IMR-90 (cell line): ENCODE data around the gene PHACTR2. TPM values are rescaled to one million over a fixed set of nuclear protein-coding genes. Genes with fewer than 3 reads are reported as not detected.

ENCODE experiments used
- ATAC-seq: fragments of 200-7000 bp; cut with Tn5 transposase; 2 replicates; pipeline ENCODE4 v1.9.1; 2020; ENCODE audit warnings: low read depth, mild to moderate bottlenecking, moderate library complexity
- BruUV-seq: library from RNA; stranded (reverse); fragments of 400-500 nt; replicated peaks from 2 replicates; lab custom pipeline; 2021; lab: Mats Ljungman, UMichigan
- CTCF ChIA-PET: fragments of 300-600 bp; formaldehyde crosslinking; extraction: SDS; loops from one replicate; lab custom pipeline; 2021; ENCODE audit warnings: antibody characterized with exemption; lab: Yijun Ruan, JAX
- POLR2A ChIA-PET: fragments of 300-600 bp; sonication (Branson Sonifier 250); formaldehyde crosslinking; loops from one replicate; lab custom pipeline; 2022; ENCODE audit warnings: antibody characterized with exemption; ENCODE audit not compliant: unreplicated experiment; lab: Charles Lee
- DNase-seq: peaks from one replicate; pipeline ENCODE4 v3.0.0; 2013
- H2AFZ ChIP-seq: replicated peaks from 2 replicates; pipeline ENCODE3; 2013; ENCODE audit warnings: low read length, mild to moderate bottlenecking; ENCODE audit not compliant: poor library complexity
- H2AK5ac ChIP-seq: 2 replicates; pipeline ENCODE4 v1.6.1; 2013; ENCODE audit warnings: low read depth, low read length, inconsistent platforms
- H2AK9ac ChIP-seq: replicated peaks from 2 replicates; pipeline ENCODE3; 2013; ENCODE audit warnings: mild to moderate bottlenecking, low read depth, low read length, moderate library complexity; ENCODE audit not compliant: poor library complexity
- H2BK120ac ChIP-seq: 2 replicates; pipeline ENCODE4 v1.6.1; 2013; ENCODE audit warnings: low read depth, low read length, inconsistent platforms
- H2BK15ac ChIP-seq: 3 replicates; pipeline ENCODE4 v1.6.1; 2013; ENCODE audit warnings: low read depth, low read length, inconsistent platforms
- H2BK20ac ChIP-seq: 2 replicates; pipeline ENCODE4 v1.6.1; 2013; ENCODE audit warnings: low read depth, mild to moderate bottlenecking, inconsistent platforms, low read length, moderate library complexity
- H2BK5ac ChIP-seq: 2 replicates; pipeline ENCODE4 v1.6.1; 2013; ENCODE audit warnings: mild to moderate bottlenecking, low read depth, low read length, inconsistent platforms; ENCODE audit not compliant: poor library complexity, severe bottlenecking
- H3K14ac ChIP-seq: replicated peaks from 2 replicates; pipeline ENCODE4 v1.6.1; 2013; ENCODE audit warnings: low read depth, low read length, inconsistent platforms
- H3K18ac ChIP-seq: 2 replicates; pipeline ENCODE4 v1.6.1; 2013; ENCODE audit warnings: low read depth, low read length, control low read depth
- H3K23ac ChIP-seq: 2 replicates; pipeline ENCODE4 v1.6.1; 2013; ENCODE audit warnings: low read depth, low read length, inconsistent platforms
- H3K27ac ChIP-seq: 2 replicates; pipeline ENCODE4 v1.5.1; 2013; ENCODE audit warnings: mild to moderate bottlenecking, control low read depth, low read length; ENCODE audit not compliant: insufficient read depth
- H3K27me3 ChIP-seq: 2 replicates; pipeline ENCODE4 v1.6.1; 2013; ENCODE audit warnings: low read length; ENCODE audit not compliant: control insufficient read depth, insufficient read depth
- H3K36me3 ChIP-seq: 2 replicates; pipeline ENCODE4 v1.6.1; 2013; ENCODE audit warnings: low read length, mixed read lengths; ENCODE audit not compliant: control insufficient read depth, insufficient read depth
- H3K4ac ChIP-seq: 2 replicates; pipeline ENCODE4 v1.6.1; 2013; ENCODE audit warnings: low read depth, low read length, inconsistent platforms
- H3K4me1 ChIP-seq: 2 replicates; pipeline ENCODE4 v1.6.1; 2013; ENCODE audit warnings: low read length, mixed read lengths; ENCODE audit not compliant: control insufficient read depth, insufficient read depth
- H3K4me2 ChIP-seq: 2 replicates; pipeline ENCODE4 v1.6.1; 2013; ENCODE audit warnings: low read depth, mild to moderate bottlenecking, control low read depth, low read length, moderate library complexity
- H3K4me3 ChIP-seq: 2 replicates; pipeline ENCODE4 v1.5.1; 2013; ENCODE audit warnings: low read depth, mild to moderate bottlenecking, control low read depth, low read length, moderate library complexity; ENCODE audit not compliant: insufficient read depth
- H3K56ac ChIP-seq: 2 replicates; pipeline ENCODE4 v1.6.1; 2013; ENCODE audit warnings: low read length, inconsistent platforms; ENCODE audit not compliant: insufficient read depth; ENCODE audit errors: extremely low read depth
- H3K79me1 ChIP-seq, 2 experiments: 2 replicates each; pipeline ENCODE4 v1.6.1; 2013; ENCODE audit warnings: low read length in 2 of 2, inconsistent platforms in 1 of 2, low read depth in 1 of 2
- H3K9ac ChIP-seq: 2 replicates; pipeline ENCODE4 v1.6.1; 2013; ENCODE audit warnings: low read depth, low read length, control low read depth
- H3K9me1 ChIP-seq: 2 replicates; pipeline ENCODE4 v1.6.1; 2013; ENCODE audit warnings: low read length, inconsistent platforms; ENCODE audit not compliant: insufficient read depth
- H3K9me3 ChIP-seq: 2 replicates; pipeline ENCODE4 v1.6.1; 2013; ENCODE audit warnings: low read length; ENCODE audit not compliant: control insufficient read depth, insufficient read depth
- H4K20me1 ChIP-seq: 2 replicates; pipeline ENCODE4 v1.6.1; 2013; ENCODE audit warnings: low read length, inconsistent platforms; ENCODE audit not compliant: insufficient read depth
- H4K5ac ChIP-seq: 2 replicates; pipeline ENCODE4 v1.6.1; 2013; ENCODE audit warnings: mild to moderate bottlenecking, low read depth, low read length, control low read depth
- H4K8ac ChIP-seq, 2 experiments: 2 replicates each; pipeline ENCODE4 v1.6.1; 2013; ENCODE audit warnings: low read depth in 2 of 2, low read length in 2 of 2, control low read depth in 1 of 2, inconsistent platforms in 1 of 2
- H4K91ac ChIP-seq: 2 replicates; pipeline ENCODE4 v1.6.1; 2013; ENCODE audit warnings: low read depth, low read length, inconsistent platforms; ENCODE audit not compliant: insufficient read depth
- BHLHE40 ChIP-seq: fragments of 150-350 bp; IDR thresholded peaks from 2 replicates; pipeline ENCODE4 v1.6.1; 2016; ENCODE audit warnings: mild to moderate bottlenecking, low read depth, low read length
- CEBPB ChIP-seq: IDR thresholded peaks from 2 replicates; pipeline ENCODE4 v1.6.1; 2012; ENCODE audit warnings: low read depth, low read length, improper control_type of control experiment
- CHD1 ChIP-seq: IDR thresholded peaks from 2 replicates; pipeline ENCODE4 v1.6.1; 2012; ENCODE audit warnings: low read depth, low read length, improper control_type of control experiment
- CTCF ChIP-seq: conservative IDR thresholded peaks from 2 replicates; pipeline ENCODE4 v1.5.1; 2012; ENCODE audit warnings: mild to moderate bottlenecking, low read depth, low read length, improper control_type of control experiment
- FOS ChIP-seq: fragments of 150-350 bp; IDR thresholded peaks from 2 replicates; pipeline ENCODE4 v1.6.1; 2016; ENCODE audit warnings: low read depth, low read length
- MAFK ChIP-seq: IDR thresholded peaks from 2 replicates; pipeline ENCODE4 v1.6.1; 2012; ENCODE audit warnings: low read depth, low read length, improper control_type of control experiment
- MAZ ChIP-seq: IDR thresholded peaks from 2 replicates; pipeline ENCODE4 v1.6.1; 2012; ENCODE audit warnings: low read depth, mild to moderate bottlenecking, low read length, improper control_type of control experiment, moderate library complexity, borderline replicate concordance
- MXI1 ChIP-seq: IDR thresholded peaks from 2 replicates; pipeline ENCODE4 v1.6.1; 2012; ENCODE audit warnings: low read depth, mild to moderate bottlenecking, low read length, moderate library complexity, borderline replicate concordance
- NFE2L2 ChIP-seq: fragments of 150-350 bp; IDR thresholded peaks from 2 replicates; pipeline ENCODE4 v1.6.1; 2016; ENCODE audit warnings: low read depth, mild to moderate bottlenecking, low read length
- POLR2A ChIP-seq: IDR thresholded peaks from 2 replicates; pipeline ENCODE4 v1.6.1; 2012; ENCODE audit warnings: mild to moderate bottlenecking, low read depth, low read length
- RAD21 ChIP-seq: IDR thresholded peaks from 2 replicates; pipeline ENCODE4 v1.6.1; 2012; ENCODE audit warnings: low read length, improper control_type of control experiment
- RCOR1 ChIP-seq: IDR thresholded peaks from 2 replicates; pipeline ENCODE4 v1.6.1; 2012; ENCODE audit warnings: mild to moderate bottlenecking, low read length, improper control_type of control experiment; ENCODE audit not compliant: insufficient replicate concordance
- RFX5 ChIP-seq: IDR thresholded peaks from 2 replicates; pipeline ENCODE4 v1.8.0; 2012; ENCODE audit warnings: low read depth, mild to moderate bottlenecking, low read length, moderate library complexity
- SMC3 ChIP-seq: fragments of 150-350 bp; IDR thresholded peaks from 2 replicates; pipeline ENCODE4 v1.6.1; 2016; ENCODE audit warnings: low read depth, mild to moderate bottlenecking, antibody characterized with exemption, low read length, moderate library complexity
- USF2 ChIP-seq: fragments of 150-350 bp; IDR thresholded peaks from 2 replicates; pipeline ENCODE4 v1.6.1; 2017; ENCODE audit warnings: mild to moderate bottlenecking, antibody characterized with exemption, low read length, low read depth
- WGBS, 2 experiments: methylation state at CpG; one replicate each; pipeline versions ENCODE4 v1.1.5 to v1.1.7; 2013; ENCODE audit warnings: missing lambda C conversion rate in 2 of 2; ENCODE audit not compliant: insufficient read length in 1 of 2; ENCODE audit errors: extremely low coverage in 2 of 2; 5-methylcytosine and 5-hydroxymethylcytosine counted together
- dilution Hi-C: fragments of 300-500 bp; cut with HindIII; formaldehyde crosslinking; loops from one replicate; pipeline ENCODE4 v1.14.3; 2018; ENCODE audit warnings: low sequenced_read_pairs; ENCODE audit not compliant: unreplicated experiment
- in situ Hi-C: fragments of 300-500 bp; cut with MboI; formaldehyde crosslinking; loops from 3 replicates; pipeline ENCODE4 v1.14.3; 2019; ENCODE audit warnings: low sequenced_read_pairs, inconsistent platforms, mixed read lengths
- intact Hi-C: fragments of 100-400 bp; cut with micrococcal nuclease; formaldehyde crosslinking; loops from 2 replicates; pipeline ENCODE4 v1.10.0; 2022
- polyA plus RNA-seq, 3 experiments: library from polyadenylated mRNA; depleted of rRNA; stranded (reverse); fragments of >200 nt; gene quantifications; 2 replicates each; pipeline ENCODE4 v1.2.3, GENCODE V29; 2012; ENCODE audit warnings: low replicate concordance in 1 of 3
- total RNA-seq: library from RNA; depleted of rRNA; stranded (reverse); fragments of >200 nt; gene quantifications from 2 replicates; pipeline ENCODE4 v1.2.3, GENCODE V29; 2012

PHACTR2 gene
- total and polyA plus RNA-seq, 2 of the 4 experiments (the other 2 are of a cell fraction), result 14.5 to 74.2 TPM

GRCh38 chr6:143674483-143675381 is 3.0 kb upstream of the PHACTR2 start:
- no TSS peak for BruUV-seq
- peak overlapping the region; percentile 34; the same call in 1 of the 2 replicates for H3K14ac ChIP-seq
- peaks cover 8 to 32% of the 10 kb centered on the region in 2 experiments for H3K79me1 ChIP-seq
- peak overlapping the region; percentile 57 for H3K18ac ChIP-seq
- POLR2A ChIA-PET, result no interaction called here
- no peak overlapping the region for H2AK9ac ChIP-seq
- H3K4me1 ChIP-seq, result peaks cover 10% of the 10 kb centered on the region
- intact Hi-C loops, result loop anchor here (5.0 kb wide), 2 partner anchors 47 to 338 kb away; no protein-coding TSS in a partner anchor
- no peak overlapping the region for H2AFZ ChIP-seq
- H4K5ac ChIP-seq, result peak overlapping the region; percentile 49
- H4K20me1 ChIP-seq, result no peaks in the 10 kb centered on the region
- peak overlapping the region; percentile 82 for H3K4ac ChIP-seq
- no peaks in the 10 kb centered on the region for H3K27me3 ChIP-seq
- peak overlapping the region; percentile 46 for H2BK5ac ChIP-seq
- peak overlapping the region; percentile 11; the same call in 1 of the 3 replicates for H2BK15ac ChIP-seq
- peak overlapping the region in 1 of 2 experiments; percentile 22; a peak in 2 of 4 replicates for H4K8ac ChIP-seq
- H4K91ac ChIP-seq, result peak overlapping the region; percentile 5
- CTCF ChIA-PET, result no interaction called here
- 0 out of 2 replicates have a peak overlapping the region, but pooled peaks have one; percentile 43 for H3K23ac ChIP-seq
- no peaks in the 10 kb centered on the region for H3K9me3 ChIP-seq
- dilution Hi-C loops, result no loop called here
- H2BK20ac ChIP-seq, result peak overlapping the region; percentile 79
- in situ Hi-C loops, result no loop called here
- H3K4me3 ChIP-seq, result no peak overlapping the region
- no peak overlapping the region for H3K9ac ChIP-seq
- H3K9me1 ChIP-seq, result peaks cover 4% of the 10 kb centered on the region
- peak; percentile 28 for DNase-seq
- H2AK5ac ChIP-seq, result peak overlapping the region; percentile 93
- peak overlapping the region; percentile 24; the same call in 1 of the 2 replicates for H3K56ac ChIP-seq
- H3K36me3 ChIP-seq, result no peaks in the 10 kb centered on the region
- ATAC-seq, result no peak
- H3K4me2 ChIP-seq, result peak overlapping the region; percentile 9; the same call in 1 of the 2 replicates
- H3K27ac ChIP-seq, result peak overlapping the region; percentile 75; the same call in 1 of the 2 replicates
- WGBS, 2 experiments, result no CpG with 5 or more reads among the region's 3 CpGs
- H2BK120ac ChIP-seq, result peak overlapping the region; percentile 76
- TF ChIP-seq RAD21 (no peak), USF2 (no peak), MXI1 (no peak), RFX5 (no peak), CTCF (no peak), SMC3 (no peak), BHLHE40 (no peak), FOS (no peak), POLR2A (no peak), CHD1 (no peak), CEBPB (no peak), MAFK (no peak), MAZ (no peak), RCOR1 (no peak), NFE2L2 (no peak)
